H1 (cell line): Measurements from ENCODE around the gene BSN.

Experiments
- ASH2L ChIP-seq: fragments of 200-600, 300-600 bp; sonication (generic); IDR thresholded peaks from one replicate; pipeline ENCODE4 v1.7.1; 2017; ENCODE audit warnings: low read length
- BRCA1 ChIP-seq: IDR thresholded peaks from 2 replicates; pipeline ENCODE4 v1.6.1; 2012; ENCODE audit warnings: low read depth, low read length, improper control_type of control experiment
- CEBPB ChIP-seq: IDR thresholded peaks from 2 replicates; pipeline ENCODE4 v1.6.1; 2012; ENCODE audit warnings: low read depth, low read length
- EZH2 ChIP-seq: fragments of 200-600 bp; sonication (generic); IDR thresholded peaks from 2 replicates; pipeline ENCODE4 v1.7.1; 2012; ENCODE audit warnings: low read depth, mild to moderate bottlenecking, moderate library complexity, low read length, inconsistent platforms; ENCODE audit not compliant: severe bottlenecking
- GABPA ChIP-seq: IDR thresholded peaks from 2 replicates; pipeline ENCODE4 v1.6.1; 2011; ENCODE audit warnings: mild to moderate bottlenecking, low read length, moderate library complexity, borderline replicate concordance; ENCODE audit not compliant: insufficient read depth
- POLR2A ChIP-seq, 2 experiments: IDR thresholded peaks; 1 replicate in 1 of 2; 2 replicates in 1 of 2; pipeline ENCODE4 v1.6.1; 2011; ENCODE audit warnings: low read depth in 2 of 2, low read length in 2 of 2, mild to moderate bottlenecking in 2 of 2; ENCODE audit errors: control extremely low read depth in 1 of 2
- SAP30 ChIP-seq: fragments of 300-600 bp; sonication (generic); IDR thresholded peaks from 2 replicates; pipeline ENCODE4 v1.7.1; 2012; ENCODE audit warnings: low read length, moderate library complexity, mild to moderate bottlenecking, inconsistent platforms; ENCODE audit not compliant: insufficient read depth, insufficient replicate concordance
- SP1 ChIP-seq: IDR thresholded peaks from 2 replicates; pipeline ENCODE4 v1.6.1; 2011; ENCODE audit warnings: low read depth, low read length
- TEAD4 ChIP-seq: IDR thresholded peaks from 2 replicates; pipeline ENCODE4 v1.6.1; 2012; ENCODE audit warnings: low read depth, low read length, inconsistent platforms, mixed read lengths
- TF ChIP-seq, protein P1 (sequence below), 3 experiments: IDR thresholded peaks; 1 replicate in 2 of 3; 2 replicates in 1 of 3; pipeline versions ENCODE4 v1.5.1 to v1.6.1; 2011; ENCODE audit warnings: low read length in 3 of 3, mild to moderate bottlenecking in 3 of 3, inconsistent platforms in 2 of 3, low read depth in 1 of 3, moderate library complexity in 1 of 3; ENCODE audit not compliant: insufficient read depth in 1 of 3; ENCODE audit errors: control extremely low read depth in 1 of 3
- TF ChIP-seq, protein P2 (sequence below): IDR thresholded peaks from 2 replicates; pipeline ENCODE4 v1.6.1; 2012; ENCODE audit warnings: inconsistent platforms

DNA sequence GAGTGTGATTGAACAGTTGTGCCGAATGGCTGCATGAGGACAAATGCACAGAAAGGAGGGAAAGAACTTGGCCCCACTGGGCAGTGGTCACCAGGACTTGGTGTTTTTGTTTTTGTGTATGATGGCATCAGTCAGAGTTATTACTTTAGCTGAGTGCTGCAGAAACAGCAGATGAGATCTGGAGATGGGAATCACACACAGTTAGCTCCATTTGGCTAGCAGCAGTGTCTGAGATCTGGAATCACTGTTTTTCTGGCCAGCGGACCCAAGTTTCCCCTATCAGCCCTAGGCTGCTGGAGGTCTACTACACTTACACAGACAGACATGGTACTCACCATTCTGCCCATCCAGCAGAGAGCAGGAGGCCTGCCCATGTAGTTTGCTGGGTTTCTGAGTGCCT, 74.0 kb downstream of the BSN start:
- TF ChIP-seq POLR2A (IDR thresholded peaks at IDR 0.05; ENCODE audit: control extremely low read depth in 1 of 2, low read depth in 2 of 2, low read length in 2 of 2) (no peak), BRCA1 (no peak), SP1 (no peak), SAP30 (no peak), TEAD4 (no peak), GABPA (no peak), CEBPB (no peak), ASH2L (no peak), EZH2 (no peak)
- TF ChIP-seq, protein P1, sequence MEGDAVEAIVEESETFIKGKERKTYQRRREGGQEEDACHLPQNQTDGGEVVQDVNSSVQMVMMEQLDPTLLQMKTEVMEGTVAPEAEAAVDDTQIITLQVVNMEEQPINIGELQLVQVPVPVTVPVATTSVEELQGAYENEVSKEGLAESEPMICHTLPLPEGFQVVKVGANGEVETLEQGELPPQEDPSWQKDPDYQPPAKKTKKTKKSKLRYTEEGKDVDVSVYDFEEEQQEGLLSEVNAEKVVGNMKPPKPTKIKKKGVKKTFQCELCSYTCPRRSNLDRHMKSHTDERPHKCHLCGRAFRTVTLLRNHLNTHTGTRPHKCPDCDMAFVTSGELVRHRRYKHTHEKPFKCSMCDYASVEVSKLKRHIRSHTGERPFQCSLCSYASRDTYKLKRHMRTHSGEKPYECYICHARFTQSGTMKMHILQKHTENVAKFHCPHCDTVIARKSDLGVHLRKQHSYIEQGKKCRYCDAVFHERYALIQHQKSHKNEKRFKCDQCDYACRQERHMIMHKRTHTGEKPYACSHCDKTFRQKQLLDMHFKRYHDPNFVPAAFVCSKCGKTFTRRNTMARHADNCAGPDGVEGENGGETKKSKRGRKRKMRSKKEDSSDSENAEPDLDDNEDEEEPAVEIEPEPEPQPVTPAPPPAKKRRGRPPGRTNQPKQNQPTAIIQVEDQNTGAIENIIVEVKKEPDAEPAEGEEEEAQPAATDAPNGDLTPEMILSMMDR (IDR thresholded peaks at IDR 0.05; ENCODE audit: control extremely low read depth in 1 of 3, insufficient read depth in 1 of 3, low read depth in 1 of 3, low read length in 3 of 3): no peak
- TF ChIP-seq, protein P2, sequence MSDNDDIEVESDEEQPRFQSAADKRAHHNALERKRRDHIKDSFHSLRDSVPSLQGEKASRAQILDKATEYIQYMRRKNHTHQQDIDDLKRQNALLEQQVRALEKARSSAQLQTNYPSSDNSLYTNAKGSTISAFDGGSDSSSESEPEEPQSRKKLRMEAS: no peak
